ENCODE data around the gene KLRF1.

KLRF1 gene

GRCh38 chr12:9809338-9809737, 17.9 kb upstream of the KLRF1 start:
- 100% methylated on average over 1 of the region's 4 CpGs for WGBS (ENCODE audit: insufficient coverage, insufficient read length)
- DNase-seq (ENCODE audit: low read depth, low spot score): no peak
- Histone ChIP-seq H3K4me3 (ENCODE audit: low read length) (no peak overlapping the region), H3K36me3 (ENCODE audit: control insufficient read depth, insufficient read depth, low read length) (no peaks in the 10 kb centered on the region), H3K27ac (ENCODE audit: low read length) (no peak overlapping the region), H3K4me1 (ENCODE audit: control insufficient read depth, insufficient read depth, low read length) (no peaks in the 10 kb centered on the region), H3K27me3 (ENCODE audit: control insufficient read depth, insufficient read depth, low read length) (no peaks in the 10 kb centered on the region), H3K9me3 (ENCODE audit: control insufficient read depth, insufficient read depth, low read length) (no peaks in the 10 kb centered on the region)

DNA sequence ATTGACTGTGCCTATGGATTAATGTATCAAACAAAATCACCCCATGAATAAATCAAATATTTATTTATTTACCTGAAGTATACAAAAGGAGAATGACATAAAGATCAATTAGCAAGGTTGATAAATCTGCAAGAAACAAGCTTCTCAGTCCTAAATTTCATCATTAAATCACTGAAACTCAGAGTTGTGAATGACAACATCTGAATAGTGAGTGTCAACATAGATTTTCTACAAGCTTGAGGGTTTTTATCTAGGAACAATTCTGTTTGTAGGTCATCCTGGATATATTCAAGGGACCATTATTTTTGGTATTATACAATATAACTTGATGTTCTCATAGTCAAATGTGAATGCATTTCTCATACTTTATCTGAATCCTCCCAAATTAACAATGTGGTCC, 17.4 kb upstream of the KLRF1 start:
- H3K36me3 ChIP-seq (ENCODE audit: control insufficient read depth, insufficient read depth, low read length): no peaks in the 10 kb centered on the region
- H3K27ac ChIP-seq (ENCODE audit: low read length): no peak overlapping the region
- H3K4me3 ChIP-seq (ENCODE audit: low read length): no peak overlapping the region
- no peaks in the 10 kb centered on the region for H3K4me1 ChIP-seq (ENCODE audit: control insufficient read depth, insufficient read depth, low read length)
- no peaks in the 10 kb centered on the region for H3K27me3 ChIP-seq (ENCODE audit: control insufficient read depth, insufficient read depth, low read length)
- DNase-seq (ENCODE audit: low read depth, low spot score): no peak
- no peaks in the 10 kb centered on the region for H3K9me3 ChIP-seq (ENCODE audit: control insufficient read depth, insufficient read depth, low read length)

- Histone ChIP-seq H3K36me3 (ENCODE audit: control insufficient read depth, insufficient read depth, low read length) (no peaks in the 10 kb centered on the region), H3K4me1 (ENCODE audit: control insufficient read depth, insufficient read depth, low read length) (no peaks in the 10 kb centered on the region), H3K27me3 (ENCODE audit: control insufficient read depth, insufficient read depth, low read length) (no peaks in the 10 kb centered on the region), H3K4me3 (ENCODE audit: low read length) (no peak overlapping the region), H3K9me3 (ENCODE audit: control insufficient read depth, insufficient read depth, low read length) (no peaks in the 10 kb centered on the region), H3K27ac (ENCODE audit: low read length) (no peak overlapping the region)
- no peak for DNase-seq (ENCODE audit: low read depth, low spot score)
- WGBS (ENCODE audit: insufficient coverage, insufficient read length): no CpG with 5 or more reads among the region's 2 CpGs
Observed at GRCh38 chr12:9810671-9811070, 16.6 kb upstream of the KLRF1 start.

GRCh38 chr12:9811621-9812020, 15.7 kb upstream of the KLRF1 start:
- H3K27ac ChIP-seq (ENCODE audit: low read length): no peak overlapping the region
- no CpG with 5 or more reads among the region's 5 CpGs for WGBS (ENCODE audit: insufficient coverage, insufficient read length)
- H3K9me3 ChIP-seq (ENCODE audit: control insufficient read depth, insufficient read depth, low read length): no peaks in the 10 kb centered on the region
- DNase-seq (ENCODE audit: low read depth, low spot score): no peak
- H3K27me3 ChIP-seq (ENCODE audit: control insufficient read depth, insufficient read depth, low read length): no peaks in the 10 kb centered on the region
- H3K4me3 ChIP-seq (ENCODE audit: low read length): no peak overlapping the region
- no peaks in the 10 kb centered on the region for H3K36me3 ChIP-seq (ENCODE audit: control insufficient read depth, insufficient read depth, low read length)
- H3K4me1 ChIP-seq (ENCODE audit: control insufficient read depth, insufficient read depth, low read length): no peaks in the 10 kb centered on the region

DNA sequence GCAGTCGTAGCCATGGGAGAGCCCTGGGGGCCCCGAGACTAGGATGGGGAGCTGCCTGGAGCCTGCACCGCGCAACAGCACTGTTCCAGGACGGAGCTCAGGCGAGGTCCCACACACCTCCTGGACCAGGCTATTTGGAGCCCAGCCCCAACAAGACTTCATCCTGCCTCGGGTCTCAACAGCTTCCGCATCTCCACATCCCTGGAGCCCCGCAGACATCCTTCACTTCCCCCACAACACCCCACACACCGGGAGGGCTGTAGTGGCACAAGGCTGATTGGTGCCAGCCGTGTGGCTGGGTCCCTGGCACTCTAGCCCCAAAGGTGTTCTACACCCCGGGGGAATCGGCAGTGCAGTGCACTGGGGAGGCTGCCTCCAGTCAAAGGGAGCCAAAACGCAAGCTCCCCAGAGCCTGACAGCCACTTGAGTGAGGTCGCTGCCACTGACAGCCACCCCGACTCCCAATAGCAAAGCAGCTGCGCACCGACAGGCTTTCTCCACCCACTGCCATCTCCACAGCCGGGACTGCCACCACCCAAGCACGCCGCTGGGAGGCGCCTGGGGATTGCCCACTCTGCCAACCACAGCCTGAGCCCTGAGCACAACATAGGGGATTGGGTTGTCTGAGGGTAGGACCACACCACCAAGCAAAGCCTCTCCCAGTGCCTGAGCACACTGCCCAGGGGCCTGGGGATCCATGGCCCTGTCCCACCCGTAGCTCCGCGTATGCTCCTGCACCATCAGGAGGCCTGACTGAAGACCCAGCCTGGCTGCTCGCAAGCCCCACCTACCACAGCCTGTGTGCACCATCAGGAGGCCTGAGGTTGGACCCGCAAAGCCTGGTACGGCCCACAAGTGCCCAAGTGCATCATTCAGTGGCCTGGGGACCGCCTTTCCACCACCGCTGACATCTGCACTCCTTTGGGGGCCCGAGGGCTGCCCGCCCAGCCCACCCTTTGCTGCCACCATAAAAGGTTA, 13.2 kb upstream of the KLRF1 start:
- Histone ChIP-seq H3K4me3 (ENCODE audit: low read length) (peak overlapping the region; percentile 20; the same call in 1 of the 2 replicates), H3K36me3 (ENCODE audit: control insufficient read depth, insufficient read depth, low read length) (no peaks in the 10 kb centered on the region), H3K9me3 (ENCODE audit: control insufficient read depth, insufficient read depth, low read length) (no peaks in the 10 kb centered on the region), H3K27me3 (ENCODE audit: control insufficient read depth, insufficient read depth, low read length) (no peaks in the 10 kb centered on the region), H3K4me1 (ENCODE audit: control insufficient read depth, insufficient read depth, low read length) (no peaks in the 10 kb centered on the region), H3K27ac (ENCODE audit: low read length) (no peak overlapping the region)
- no CpG with 5 or more reads among the region's 32 CpGs for WGBS (ENCODE audit: insufficient coverage, insufficient read length)
- DNase-seq (ENCODE audit: low read depth, low spot score): peak; percentile 66

DNA sequence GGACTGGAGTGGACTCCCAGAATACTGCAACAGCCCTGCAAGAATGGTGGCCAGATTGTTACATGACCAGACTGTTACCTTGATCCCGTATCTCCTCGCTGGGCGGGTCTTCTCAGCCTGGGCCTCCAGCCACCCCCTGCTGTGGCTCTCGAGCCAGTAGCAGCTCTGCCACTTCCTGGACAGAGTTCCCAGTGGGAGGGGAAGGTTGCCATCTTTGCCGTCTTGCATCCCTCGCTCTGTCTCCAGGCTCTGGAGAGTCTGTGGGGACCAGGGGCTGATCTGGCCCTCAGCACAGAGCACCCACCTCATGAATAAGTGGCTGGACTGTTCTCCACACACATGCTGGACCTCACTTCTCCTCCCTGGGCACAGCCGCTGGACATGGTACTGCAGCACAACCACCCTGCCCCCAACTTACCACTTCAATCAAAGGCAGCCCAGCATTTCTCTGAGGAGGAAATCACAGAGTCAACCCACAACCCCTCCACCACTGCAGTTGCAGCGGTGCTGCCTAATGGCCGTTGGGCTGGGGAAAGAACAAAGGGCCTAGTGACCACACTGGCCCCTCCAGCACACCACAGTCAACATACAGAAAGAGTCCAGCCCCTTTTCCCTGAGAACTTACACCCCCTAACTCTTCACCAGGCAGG, 6.9 kb upstream of the KLRF1 start:
- Histone ChIP-seq H3K9me3 (ENCODE audit: control insufficient read depth, insufficient read depth, low read length) (no peaks in the 10 kb centered on the region), H3K36me3 (ENCODE audit: control insufficient read depth, insufficient read depth, low read length) (no peaks in the 10 kb centered on the region), H3K4me1 (ENCODE audit: control insufficient read depth, insufficient read depth, low read length) (no peaks in the 10 kb centered on the region), H3K4me3 (ENCODE audit: low read length) (no peak overlapping the region), H3K27ac (ENCODE audit: low read length) (no peak overlapping the region), H3K27me3 (ENCODE audit: control insufficient read depth, insufficient read depth, low read length) (no peaks in the 10 kb centered on the region)
- DNase-seq (ENCODE audit: low read depth, low spot score): no peak
- WGBS (ENCODE audit: insufficient coverage, insufficient read length): no CpG with 5 or more reads among the region's 9 CpGs

GRCh38 chr12:9829483-9829882, 2.2 kb downstream of the KLRF1 start:
- Histone ChIP-seq H3K4me3 (ENCODE audit: low read length) (no peak overlapping the region), H3K36me3 (ENCODE audit: control insufficient read depth, insufficient read depth, low read length) (no peaks in the 10 kb centered on the region), H3K27ac (ENCODE audit: low read length) (no peak overlapping the region), H3K9me3 (ENCODE audit: control insufficient read depth, insufficient read depth, low read length) (no peaks in the 10 kb centered on the region), H3K27me3 (ENCODE audit: control insufficient read depth, insufficient read depth, low read length) (no peaks in the 10 kb centered on the region), H3K4me1 (ENCODE audit: control insufficient read depth, insufficient read depth, low read length) (no peaks in the 10 kb centered on the region)
- WGBS (ENCODE audit: insufficient coverage, insufficient read length): no CpG with 5 or more reads among the region's 3 CpGs
- no peak for DNase-seq (ENCODE audit: low read depth, low spot score)

- H3K36me3 ChIP-seq (ENCODE audit: control insufficient read depth, insufficient read depth, low read length): no peaks in the 10 kb centered on the region
- no peak overlapping the region for H3K4me3 ChIP-seq (ENCODE audit: low read length)
- 100% methylated on average over 1 of the region's 5 CpGs for WGBS (ENCODE audit: insufficient coverage, insufficient read length)
- no peak overlapping the region for H3K27ac ChIP-seq (ENCODE audit: low read length)
- H3K9me3 ChIP-seq (ENCODE audit: control insufficient read depth, insufficient read depth, low read length): no peaks in the 10 kb centered on the region
- DNase-seq (ENCODE audit: low read depth, low spot score): no peak
- H3K27me3 ChIP-seq (ENCODE audit: control insufficient read depth, insufficient read depth, low read length): no peaks in the 10 kb centered on the region
- no peaks in the 10 kb centered on the region for H3K4me1 ChIP-seq (ENCODE audit: control insufficient read depth, insufficient read depth, low read length)
Observed at GRCh38 chr12:9829982-9830381, 2.7 kb downstream of the KLRF1 start.

GRCh38 chr12:9831720-9832119, 4.4 kb downstream of the KLRF1 start:
- H3K36me3 ChIP-seq (ENCODE audit: control insufficient read depth, insufficient read depth, low read length): no peaks in the 10 kb centered on the region
- no peaks in the 10 kb centered on the region for H3K4me1 ChIP-seq (ENCODE audit: control insufficient read depth, insufficient read depth, low read length)
- H3K4me3 ChIP-seq (ENCODE audit: low read length): no peak overlapping the region
- no peak overlapping the region for H3K27ac ChIP-seq (ENCODE audit: low read length)
- no CpG with 5 or more reads among the region's 3 CpGs for WGBS (ENCODE audit: insufficient coverage, insufficient read length)
- no peaks in the 10 kb centered on the region for H3K27me3 ChIP-seq (ENCODE audit: control insufficient read depth, insufficient read depth, low read length)
- no peak for DNase-seq (ENCODE audit: low read depth, low spot score)
- H3K9me3 ChIP-seq (ENCODE audit: control insufficient read depth, insufficient read depth, low read length): no peaks in the 10 kb centered on the region

DNA sequence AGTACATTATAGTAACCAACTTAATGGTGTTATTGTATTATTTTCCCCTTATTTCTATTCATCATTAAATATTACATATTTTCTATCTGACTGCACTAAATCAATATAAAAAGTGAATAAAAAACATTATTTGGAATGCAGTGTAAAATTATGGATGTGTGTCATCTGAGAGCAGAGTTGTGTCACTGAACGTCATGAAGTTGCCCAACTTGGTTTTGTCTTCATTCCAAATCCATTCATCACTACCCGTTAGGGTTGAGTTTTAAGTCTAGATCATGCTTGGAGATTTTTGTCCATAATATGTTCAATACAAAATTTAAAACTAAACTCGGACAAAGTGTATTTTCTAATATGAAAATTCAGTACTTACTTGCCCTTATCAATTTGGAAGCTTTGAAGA, 16.1 kb downstream of the KLRF1 start:
- DNase-seq (ENCODE audit: low read depth, low spot score): no peak
- no peaks in the 10 kb centered on the region for H3K27me3 ChIP-seq (ENCODE audit: control insufficient read depth, insufficient read depth, low read length)
- H3K4me1 ChIP-seq (ENCODE audit: control insufficient read depth, insufficient read depth, low read length): no peaks in the 10 kb centered on the region
- H3K9me3 ChIP-seq (ENCODE audit: control insufficient read depth, insufficient read depth, low read length): no peaks in the 10 kb centered on the region
- no peaks in the 10 kb centered on the region for H3K36me3 ChIP-seq (ENCODE audit: control insufficient read depth, insufficient read depth, low read length)
- WGBS (ENCODE audit: insufficient coverage, insufficient read length): no CpG with 5 or more reads among the region's 3 CpGs
- no peak overlapping the region for H3K4me3 ChIP-seq (ENCODE audit: low read length)
- H3K27ac ChIP-seq (ENCODE audit: low read length): no peak overlapping the region
